ENCODE results near the gene NOL11. TPM values are rescaled to one million over a fixed set of nuclear protein-coding genes. Genes with fewer than 3 reads are reported as not detected.

The NOL11 gene
- total and polyA plus RNA-seq, 11 donors: 18.1 to 34.0 (median 22.6) TPM

DNA sequence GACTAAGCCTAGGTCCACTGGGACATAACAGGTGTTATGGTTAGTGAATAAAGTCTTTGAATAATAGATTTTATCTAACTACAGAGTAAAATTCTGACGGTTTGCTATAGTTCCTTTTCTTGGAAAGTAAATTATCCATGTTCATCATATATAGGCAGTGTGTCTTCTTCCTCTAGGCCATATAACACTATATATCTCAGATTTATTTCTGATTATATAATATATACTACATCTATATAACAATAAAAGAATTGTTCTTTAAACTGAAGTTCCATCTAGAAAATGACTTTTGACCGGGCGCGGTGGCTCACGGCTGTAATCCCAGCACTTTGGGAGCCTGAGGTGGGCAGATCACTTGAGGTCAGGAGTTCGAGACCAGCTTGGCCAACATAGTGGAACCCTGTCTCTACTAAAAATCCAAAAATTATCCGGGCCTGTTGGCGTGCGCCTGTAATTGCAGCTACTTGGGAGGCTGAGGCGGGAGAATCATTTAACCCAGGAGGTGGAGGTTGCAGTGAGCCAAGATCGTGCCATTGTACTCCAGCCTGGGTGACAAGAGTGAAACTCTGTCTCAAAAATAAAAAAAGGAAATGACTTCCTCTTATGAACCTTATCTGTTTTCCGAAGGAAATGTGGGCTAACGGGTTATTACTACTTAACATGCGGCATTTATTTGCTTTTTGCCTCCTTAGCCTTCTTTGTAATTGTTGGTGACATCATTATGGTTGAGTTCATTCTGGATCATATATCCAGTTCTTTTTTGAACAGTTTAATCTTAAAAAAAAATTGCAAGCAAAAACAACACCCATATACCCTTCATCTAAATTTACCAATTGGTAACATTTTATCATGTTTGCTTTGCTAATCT is 29.2 kb downstream of the NOL11 start:
- 74 to 80% (median 78%) methylated on average over 14 of the region's 14 CpGs for WGBS, 4 donors
- no peak overlapping the region for H3K27ac ChIP-seq
- DNase-seq (no peak), ATAC-seq (no peak)
- no peaks in the 10 kb centered on the region for H3K27me3 ChIP-seq
- no peak for TF ChIP-seq POLR2A (IDR thresholded peaks at IDR 0.05)
- TF ChIP-seq, protein P1, sequence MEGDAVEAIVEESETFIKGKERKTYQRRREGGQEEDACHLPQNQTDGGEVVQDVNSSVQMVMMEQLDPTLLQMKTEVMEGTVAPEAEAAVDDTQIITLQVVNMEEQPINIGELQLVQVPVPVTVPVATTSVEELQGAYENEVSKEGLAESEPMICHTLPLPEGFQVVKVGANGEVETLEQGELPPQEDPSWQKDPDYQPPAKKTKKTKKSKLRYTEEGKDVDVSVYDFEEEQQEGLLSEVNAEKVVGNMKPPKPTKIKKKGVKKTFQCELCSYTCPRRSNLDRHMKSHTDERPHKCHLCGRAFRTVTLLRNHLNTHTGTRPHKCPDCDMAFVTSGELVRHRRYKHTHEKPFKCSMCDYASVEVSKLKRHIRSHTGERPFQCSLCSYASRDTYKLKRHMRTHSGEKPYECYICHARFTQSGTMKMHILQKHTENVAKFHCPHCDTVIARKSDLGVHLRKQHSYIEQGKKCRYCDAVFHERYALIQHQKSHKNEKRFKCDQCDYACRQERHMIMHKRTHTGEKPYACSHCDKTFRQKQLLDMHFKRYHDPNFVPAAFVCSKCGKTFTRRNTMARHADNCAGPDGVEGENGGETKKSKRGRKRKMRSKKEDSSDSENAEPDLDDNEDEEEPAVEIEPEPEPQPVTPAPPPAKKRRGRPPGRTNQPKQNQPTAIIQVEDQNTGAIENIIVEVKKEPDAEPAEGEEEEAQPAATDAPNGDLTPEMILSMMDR (IDR thresholded peaks at IDR 0.05): no peak
- no peak overlapping the region for H3K4me3 ChIP-seq
- H3K4me1 ChIP-seq: no peaks in the 10 kb centered on the region
- peaks cover 0 to 93% (median 86%) of the 10 kb centered on the region in 9 donors for H3K36me3 ChIP-seq
- no peaks in the 10 kb centered on the region for H3K9me3 ChIP-seq
- intact Hi-C loops (cut with DNase I): no loop called here

DNA sequence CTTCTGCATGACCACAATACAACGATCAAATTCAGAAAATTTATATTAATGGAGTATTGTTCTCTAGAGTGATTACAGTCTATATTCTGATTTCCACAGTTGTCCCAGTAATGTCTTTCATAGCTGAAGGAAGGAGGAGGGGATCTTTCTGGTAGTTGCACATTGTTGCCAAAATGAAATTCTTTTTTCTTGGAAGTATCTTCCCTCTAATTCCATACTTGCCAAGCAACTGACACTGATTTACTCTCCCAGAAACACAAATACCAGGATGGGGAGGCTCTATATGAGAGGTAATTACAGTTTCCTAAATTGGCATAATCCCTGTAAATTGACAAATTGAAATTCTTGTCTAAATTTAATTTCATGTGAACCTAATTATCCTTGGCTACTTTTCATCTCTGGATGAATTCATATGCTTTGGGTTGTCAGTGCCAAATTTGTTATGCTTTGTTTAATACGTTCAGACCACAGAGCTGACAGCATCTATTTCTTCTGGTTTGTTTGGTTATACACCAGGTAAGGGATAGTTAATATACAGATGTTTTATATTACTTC is 30.0 kb downstream of the NOL11 start:
- DNase-seq (no peak), ATAC-seq (no peak)
- no peak overlapping the region for H3K27ac ChIP-seq
- WGBS, 4 donors: 79 to 88% (median 83%) methylated on average over 2 of the region's 2 CpGs
- intact Hi-C loops (cut with DNase I): no loop called here
- no peaks in the 10 kb centered on the region for H3K4me1 ChIP-seq
- TF ChIP-seq, protein P1 (IDR thresholded peaks at IDR 0.05): no peak
- TF ChIP-seq POLR2A (IDR thresholded peaks at IDR 0.05): no peak
- no peaks in the 10 kb centered on the region for H3K27me3 ChIP-seq
- H3K36me3 ChIP-seq: peaks cover 0 to 87% (median 78%) of the 10 kb centered on the region in 9 donors
- no peak overlapping the region for H3K4me3 ChIP-seq
- H3K9me3 ChIP-seq: no peaks in the 10 kb centered on the region

DNA sequence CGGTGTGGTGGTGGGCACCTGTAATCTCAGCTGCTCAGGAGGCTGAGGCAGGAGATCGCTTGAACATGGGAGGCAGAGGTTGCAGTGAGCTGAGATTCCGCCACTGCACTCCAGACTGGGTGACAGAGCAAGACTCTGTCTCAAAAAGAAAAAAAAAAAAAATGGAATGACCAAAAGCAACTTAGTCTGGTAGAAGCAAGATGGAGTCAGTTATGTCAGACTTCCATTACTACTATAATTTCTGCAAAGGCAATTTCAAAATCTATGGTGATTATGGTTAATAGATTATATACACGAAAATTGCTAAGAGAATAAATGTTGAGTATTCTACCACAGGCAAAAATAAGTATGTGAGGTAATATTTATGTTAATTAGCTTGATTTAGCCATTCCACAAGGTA is 32.3 kb downstream of the NOL11 start:
- DNase-seq (no peak), ATAC-seq (no peak)
- no peaks in the 10 kb centered on the region for H3K27me3 ChIP-seq
- peaks cover 0 to 64% (median 57%) of the 10 kb centered on the region in 9 donors for H3K36me3 ChIP-seq
- no peak overlapping the region for H3K27ac ChIP-seq
- H3K9me3 ChIP-seq: no peaks in the 10 kb centered on the region
- intact Hi-C loops (cut with DNase I): no loop called here
- 83 to 100% (median 92%) methylated on average over 4 of the region's 4 CpGs for WGBS, 4 donors
- TF ChIP-seq POLR2A (IDR thresholded peaks at IDR 0.05): no peak
- TF ChIP-seq, protein P1 (IDR thresholded peaks at IDR 0.05): no peak
- no peaks in the 10 kb centered on the region for H3K4me1 ChIP-seq
- H3K4me3 ChIP-seq: no peak overlapping the region

Measured in heart left ventricle (tissue), 16 donors.